Subcutaneous adipose tissue (tissue), 4 donors: Measurements from ENCODE around the gene DNAJC15. TPM values are rescaled to one million over a fixed set of nuclear protein-coding genes. Genes with fewer than 3 reads are reported as not detected.

Source experiments
- CTCF ChIP-seq: fragments of 450-650 bp; IDR thresholded peaks from one replicate; pipeline ENCODE4 v1.5.1; 2016; ENCODE audit warnings: low read depth, mild to moderate bottlenecking, control low read depth, antibody characterized with exemption, moderate library complexity
- total RNA-seq, 4 donors: library from RNA; depleted of rRNA; stranded (reverse); fragments of >200 nt; gene quantifications; one replicate each; pipeline ENCODE4 v1.1.0, GENCODE V29; 2016

DNAJC15 gene
- total RNA-seq, 4 donors from 2014 or later, result 4.3 to 16.0 (median 10.3) TPM

- TF ChIP-seq CTCF, result no peak
Observed at GRCh38 chr13:43020794-43021193, 2.6 kb upstream of the DNAJC15 start.

GRCh38 chr13:43021926-43022670, 1.3 kb upstream of the DNAJC15 start:
- TF ChIP-seq CTCF, result no peak

GRCh38 chr13:43022934-43023288, 475 bp upstream of the DNAJC15 start:
- TF ChIP-seq CTCF, result no peak

GRCh38 chr13:43026262-43026661, 2.9 kb downstream of the DNAJC15 start:
- TF ChIP-seq CTCF, result no peak

- no peak for TF ChIP-seq CTCF
Observed at GRCh38 chr13:43030548-43030947, 7.2 kb downstream of the DNAJC15 start.

GRCh38 chr13:43031881-43032280, 8.5 kb downstream of the DNAJC15 start:
- TF ChIP-seq CTCF, result no peak

GRCh38 chr13:43033038-43033437, 9.7 kb downstream of the DNAJC15 start:
- TF ChIP-seq CTCF, result no peak
